Endothelial cell of umbilical vein (primary cell): Measurements from ENCODE around the gene SLC8A1. TPM values are rescaled to one million over a fixed set of nuclear protein-coding genes. Genes with fewer than 3 reads are reported as not detected.

Experiments used
- BruUV-seq: library from RNA; stranded (reverse); fragments of 400-500 nt; replicated peaks from 2 replicates; lab custom pipeline; 2021; lab: Mats Ljungman, UMichigan
- CTCF ChIA-PET: fragments of 300-600, 350-600 bp; sonication (Branson Sonifier 250); formaldehyde crosslinking; loops from one replicate; lab custom pipeline; 2021; ENCODE audit warnings: antibody characterized with exemption, inconsistent platforms; lab: Charles Lee
- POLR2A ChIA-PET: fragments of 300-600, 350-600 bp; sonication (Branson Sonifier 250); formaldehyde crosslinking; loops from one replicate; lab custom pipeline; 2021; ENCODE audit warnings: antibody characterized with exemption, inconsistent platforms; lab: Charles Lee
- DNase-seq: peaks from one replicate; pipeline ENCODE4 v3.0.0-alpha.2; 2011; ENCODE audit warnings: low read depth, low spot score
- FAIRE-seq: peaks from 2 replicates; lab custom pipeline; 2011; peaks lifted over from hg19 to GRCh38; lab: Jason Lieb, UNC
- H2AFZ ChIP-seq: 2 replicates; pipeline ENCODE4 v1.6.0; 2012; ENCODE audit warnings: low read depth, low read length, control low read depth, inconsistent platforms
- H3K27ac ChIP-seq: 2 replicates; pipeline ENCODE4 v1.5.1; 2011; ENCODE audit warnings: low read depth, mild to moderate bottlenecking, control low read depth, low read length, moderate library complexity; ENCODE audit not compliant: insufficient read depth
- H3K27me3 ChIP-seq, 2 experiments: 2 replicates each; pipeline versions ENCODE4 v1.6.0 to v1.6.1; 2011; ENCODE audit warnings: low read length in 2 of 2, mixed read lengths in 1 of 2; ENCODE audit not compliant: control insufficient read depth in 2 of 2, insufficient read depth in 2 of 2
- H3K36me3 ChIP-seq, 2 experiments: 2 replicates in 1 of 2; 3 replicates in 1 of 2; pipeline ENCODE4 v1.5.1; 2011; ENCODE audit warnings: low read length in 2 of 2, mild to moderate bottlenecking in 1 of 2, moderate library complexity in 1 of 2; ENCODE audit not compliant: control insufficient read depth in 2 of 2, insufficient read depth in 2 of 2; ENCODE audit errors: extremely low read depth in 1 of 2
- H3K4me1 ChIP-seq: 3 replicates; pipeline ENCODE4 v1.5.1; 2011; ENCODE audit warnings: mild to moderate bottlenecking, low read length; ENCODE audit not compliant: control insufficient read depth, insufficient read depth; ENCODE audit errors: extremely low read depth
- H3K4me2 ChIP-seq: 2 replicates; pipeline ENCODE4 v1.6.1; 2011; ENCODE audit warnings: low read length, control low read depth, mixed read lengths; ENCODE audit not compliant: insufficient read depth
- H3K4me3 ChIP-seq, 3 experiments: fragments of 200-600 bp in 1 of 3; sonication (generic), shearing (Covaris generic) in 1 of 3; replicated peaks in 1 of 3; 2 replicates each; pipeline ENCODE4 v1.5.1; 2011 to 2016; ENCODE audit warnings: control low read depth in 3 of 3, low read length in 3 of 3, mild to moderate bottlenecking in 2 of 3, inconsistent platforms in 1 of 3, low read depth in 1 of 3, moderate library complexity in 1 of 3; ENCODE audit not compliant: insufficient read depth in 1 of 3
- H3K79me2 ChIP-seq: 2 replicates; pipeline ENCODE4 v1.6.0; 2012; ENCODE audit warnings: low read length, inconsistent platforms; ENCODE audit not compliant: control insufficient read depth, insufficient read depth
- H3K9ac ChIP-seq: replicated peaks from 2 replicates; pipeline ENCODE3; 2011; ENCODE audit warnings: low read length, control low read depth; ENCODE audit not compliant: insufficient read depth; ENCODE audit errors: extremely low read depth
- H3K9me1 ChIP-seq: replicated peaks from 3 replicates; pipeline ENCODE4 v1.6.0; 2011; ENCODE audit warnings: mild to moderate bottlenecking, low read length; ENCODE audit not compliant: control insufficient read depth, insufficient read depth; ENCODE audit errors: extremely low read depth
- H3K9me3 ChIP-seq: replicated peaks from 2 replicates; pipeline ENCODE4 v1.5.1; 2012; ENCODE audit warnings: low read length, inconsistent platforms; ENCODE audit not compliant: control insufficient read depth, insufficient read depth
- H4K20me1 ChIP-seq: replicated peaks from 2 replicates; pipeline ENCODE3; 2011; ENCODE audit warnings: mild to moderate bottlenecking, low read length; ENCODE audit not compliant: control insufficient read depth, insufficient read depth; ENCODE audit errors: extremely low read depth
- EZH2 ChIP-seq: IDR thresholded peaks from 2 replicates; pipeline ENCODE4 v1.6.1; 2012; ENCODE audit warnings: borderline replicate concordance, low read depth, mild to moderate bottlenecking, moderate library complexity, low read length, inconsistent platforms; ENCODE audit not compliant: severe bottlenecking
- FOS ChIP-seq: IDR thresholded peaks from 2 replicates; pipeline ENCODE4 v1.6.1; 2011; ENCODE audit warnings: mild to moderate bottlenecking, low read length, moderate library complexity, borderline replicate concordance; ENCODE audit not compliant: insufficient read depth
- GATA2 ChIP-seq: IDR thresholded peaks from 2 replicates; pipeline ENCODE4 v1.7.0; 2011; ENCODE audit warnings: low read depth, mild to moderate bottlenecking, moderate library complexity, mixed read lengths, low read length; ENCODE audit not compliant: insufficient read length, insufficient read depth
- JUN ChIP-seq: IDR thresholded peaks from 2 replicates; pipeline ENCODE4 v1.6.1; 2011; ENCODE audit warnings: borderline replicate concordance, low read depth; ENCODE audit not compliant: insufficient read length, insufficient read depth
- MAX ChIP-seq: IDR thresholded peaks from 2 replicates; pipeline ENCODE4 v1.6.1; 2011; ENCODE audit not compliant: insufficient read depth, insufficient read length
- MYC ChIP-seq: IDR thresholded peaks from one replicate; pipeline ENCODE4 v1.6.1; 2011; ENCODE audit warnings: mild to moderate bottlenecking, low read depth, low read length
- POLR2A ChIP-seq: IDR thresholded peaks from 2 replicates; pipeline ENCODE4 v1.6.1; 2012; ENCODE audit warnings: low read depth, mild to moderate bottlenecking, control low read depth, low read length
- POLR2AphosphoS5 ChIP-seq: IDR thresholded peaks from 2 replicates; pipeline ENCODE4 v1.6.1; 2012; ENCODE audit warnings: low read depth, mild to moderate bottlenecking, control low read depth, low read length, moderate library complexity; ENCODE audit not compliant: insufficient read depth
- dilution Hi-C: fragments of 300-500 bp; cut with MboI; formaldehyde crosslinking; loops from one replicate; pipeline ENCODE4 v1.15.0; 2019; ENCODE audit warnings: low sequenced_read_pairs; ENCODE audit not compliant: extremely low pct_ligation_motif_present
- intact Hi-C: fragments of 100-400 bp; cut with micrococcal nuclease; formaldehyde crosslinking; loops from one replicate; pipeline ENCODE4 v1.10.0; 2022
- polyA plus RNA-seq, 4 experiments: library from polyadenylated mRNA; depleted of rRNA in 3 of 4; stranded (reverse) in 3 of 4; unstranded in 1 of 4; fragments of >200 nt; gene quantifications; 2 replicates each; pipeline versions ENCODE4 v1.2.1 to v1.2.3, GENCODE V29; 2011 to 2012; ENCODE audit warnings: missing spikeins in 1 of 4
- total RNA-seq: library from RNA; stranded (reverse); gene quantifications from 2 replicates; pipeline ENCODE4 v1.2.3, GENCODE V29; 2021
- TF ChIP-seq, protein P1 (sequence below), 2 donors: IDR thresholded peaks; 1 replicate in 1 of 2; 2 replicates in 1 of 2; pipeline ENCODE4 v1.5.1; 2011; ENCODE audit warnings: low read length in 2 of 2, mild to moderate bottlenecking in 2 of 2, moderate library complexity in 2 of 2, control low read depth in 1 of 2, inconsistent platforms in 1 of 2, low read depth in 1 of 2; ENCODE audit not compliant: insufficient read depth in 1 of 2; ENCODE audit errors: extremely low read depth in 1 of 2

SLC8A1 gene
- total and polyA plus RNA-seq, 2 donors (not counting 3 experiments of a cell fraction or from before 2014, with no cell fraction given) = 0.19 to 1.8 TPM

GRCh38 chr2:40093021-40093675 is 358.7 kb downstream of the SLC8A1 start:
- peaks cover 11% of the 10 kb centered on the region for H3K4me1 ChIP-seq

GRCh38 chr2:40090044-40090443 is 361.8 kb downstream of the SLC8A1 start:
- ChIA-PET POLR2A (no interaction called here), CTCF (no interaction called here)
- Histone ChIP-seq H3K9me3 (no peaks in the 10 kb centered on the region), H3K4me3 (no peak overlapping the region), H2AFZ (no peak overlapping the region), H3K9ac (no peak overlapping the region), H3K4me2 (no peak overlapping the region), H3K9me1 (no peaks in the 10 kb centered on the region), H3K36me3 (no peaks in the 10 kb centered on the region), H3K27ac (no peak overlapping the region), H3K27me3 (no peaks in the 10 kb centered on the region), H3K4me1 (no peaks in the 10 kb centered on the region), H3K79me2 (no peaks in the 10 kb centered on the region), H4K20me1 (no peaks in the 10 kb centered on the region)
- DNase-seq (no peak), FAIRE-seq (no peak)
- no TSS peak for BruUV-seq
- dilution Hi-C loops (no loop called here), intact Hi-C loops (no loop called here)
- TF ChIP-seq FOS (no peak), MAX (no peak), POLR2A (no peak), GATA2 (no peak), EZH2 (no peak), MYC (no peak), JUN (no peak), POLR2AphosphoS5 (no peak)
- TF ChIP-seq, protein P1, sequence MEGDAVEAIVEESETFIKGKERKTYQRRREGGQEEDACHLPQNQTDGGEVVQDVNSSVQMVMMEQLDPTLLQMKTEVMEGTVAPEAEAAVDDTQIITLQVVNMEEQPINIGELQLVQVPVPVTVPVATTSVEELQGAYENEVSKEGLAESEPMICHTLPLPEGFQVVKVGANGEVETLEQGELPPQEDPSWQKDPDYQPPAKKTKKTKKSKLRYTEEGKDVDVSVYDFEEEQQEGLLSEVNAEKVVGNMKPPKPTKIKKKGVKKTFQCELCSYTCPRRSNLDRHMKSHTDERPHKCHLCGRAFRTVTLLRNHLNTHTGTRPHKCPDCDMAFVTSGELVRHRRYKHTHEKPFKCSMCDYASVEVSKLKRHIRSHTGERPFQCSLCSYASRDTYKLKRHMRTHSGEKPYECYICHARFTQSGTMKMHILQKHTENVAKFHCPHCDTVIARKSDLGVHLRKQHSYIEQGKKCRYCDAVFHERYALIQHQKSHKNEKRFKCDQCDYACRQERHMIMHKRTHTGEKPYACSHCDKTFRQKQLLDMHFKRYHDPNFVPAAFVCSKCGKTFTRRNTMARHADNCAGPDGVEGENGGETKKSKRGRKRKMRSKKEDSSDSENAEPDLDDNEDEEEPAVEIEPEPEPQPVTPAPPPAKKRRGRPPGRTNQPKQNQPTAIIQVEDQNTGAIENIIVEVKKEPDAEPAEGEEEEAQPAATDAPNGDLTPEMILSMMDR (IDR thresholded peaks at IDR 0.05; ENCODE audit: extremely low read depth in 1 of 2, insufficient read depth in 1 of 2, low read depth in 1 of 2, low read length in 2 of 2) = no peak

More at GRCh38 chr2:40093021-40093675, 358.7 kb downstream of the SLC8A1 start:
- H3K27me3 ChIP-seq = no peaks in the 10 kb centered on the region
- no peaks in the 10 kb centered on the region for H3K36me3 ChIP-seq
- no peak overlapping the region for H3K27ac ChIP-seq
- no peaks in the 10 kb centered on the region for H3K9me3 ChIP-seq
- no peaks in the 10 kb centered on the region for H4K20me1 ChIP-seq
- CTCF ChIA-PET = no interaction called here
- POLR2A ChIA-PET = no interaction called here
- H3K9me1 ChIP-seq = no peaks in the 10 kb centered on the region
- no peak overlapping the region for H3K9ac ChIP-seq
- intact Hi-C loops = no loop called here
- DNase-seq (peak; percentile 6), FAIRE-seq (no peak)
- dilution Hi-C loops = no loop called here
- H3K79me2 ChIP-seq = no peaks in the 10 kb centered on the region
- no peak overlapping the region for H2AFZ ChIP-seq
- no peak overlapping the region for H3K4me2 ChIP-seq
- H3K4me3 ChIP-seq = no peak overlapping the region
- no TSS peak for BruUV-seq
- TF ChIP-seq FOS (no peak), MYC (no peak)
